GM12865 (cell line): ENCODE data around the gene SETDB2.
A peak's percentile ranks its signal among the peaks of the same experiment; 100 is the strongest.

ENCODE experiments used
- DNase-seq: peaks from one replicate; pipeline ENCODE4 v3.0.0; 2010; ENCODE audit warnings: low read depth
- H3K4me3 ChIP-seq: 2 replicates; pipeline ENCODE4 v1.5.1; 2011; ENCODE audit warnings: mild to moderate bottlenecking, low read depth, low read length, control low read depth
- CTCF ChIP-seq: IDR thresholded peaks from 2 replicates; pipeline ENCODE4 v1.5.1; 2011; ENCODE audit warnings: low read length, control low read depth, low read depth, inconsistent platforms; ENCODE audit not compliant: insufficient read depth; ENCODE audit errors: missing control alignments

The SETDB2 gene

GRCh38 chr13:49527123-49527522 is 83.0 kb downstream of the SETDB2 start:
- no peak for TF ChIP-seq CTCF
- H3K4me3 ChIP-seq: no peak overlapping the region
- no peak for DNase-seq

GRCh38 chr13:49528161-49528560 is 84.1 kb downstream of the SETDB2 start:
- TF ChIP-seq CTCF: no peak
- H3K4me3 ChIP-seq: no peak overlapping the region
- DNase-seq: no peak

GRCh38 chr13:49530457-49530856 is 86.4 kb downstream of the SETDB2 start:
- H3K4me3 ChIP-seq: no peak overlapping the region
- peak; percentile 72 for DNase-seq
- TF ChIP-seq CTCF: no peak

GRCh38 chr13:49532593-49532992 is 88.5 kb downstream of the SETDB2 start:
- DNase-seq: no peak
- TF ChIP-seq CTCF: no peak
- H3K4me3 ChIP-seq: no peak overlapping the region

GRCh38 chr13:49533011-49533410 is 88.9 kb downstream of the SETDB2 start:
- DNase-seq: no peak
- H3K4me3 ChIP-seq: no peak overlapping the region
- TF ChIP-seq CTCF: no peak

- DNase-seq: no peak
- H3K4me3 ChIP-seq: no peak overlapping the region
- TF ChIP-seq CTCF: no peak
Observed at GRCh38 chr13:49533591-49534269, 89.7 kb downstream of the SETDB2 start.
